H9 (cell line): ENCODE data around the gene NEK8. TPM values are rescaled to one million over a fixed set of nuclear protein-coding genes. Genes with fewer than 3 reads are reported as not detected.

Experiments used
- DNase-seq: peaks from one replicate; pipeline ENCODE4 v3.0.0-alpha.2; 2017
- H2AFZ ChIP-seq: one replicate; pipeline ENCODE4 v1.6.1; 2013; ENCODE audit warnings: mild to moderate bottlenecking, low read length, control low read depth, moderate library complexity
- H2AK5ac ChIP-seq: 2 replicates; pipeline ENCODE4 v1.6.1; 2013; ENCODE audit warnings: low read length, control low read depth, mixed read lengths; ENCODE audit not compliant: insufficient read length
- H2BK120ac ChIP-seq: one replicate; pipeline ENCODE4 v1.6.1; 2013; ENCODE audit warnings: low read depth, mild to moderate bottlenecking, low read length, control low read depth, inconsistent platforms; ENCODE audit not compliant: poor library complexity, severe bottlenecking
- H2BK12ac ChIP-seq: 2 replicates; pipeline ENCODE4 v1.6.1; 2013; ENCODE audit warnings: low read length, control low read depth, mixed read lengths, low read depth; ENCODE audit not compliant: insufficient read length
- H2BK15ac ChIP-seq: 2 replicates; pipeline ENCODE4 v1.6.1; 2013; ENCODE audit warnings: low read depth, low read length, control low read depth
- H2BK20ac ChIP-seq: one replicate; pipeline ENCODE4 v1.6.1; 2013; ENCODE audit warnings: low read depth, mild to moderate bottlenecking, low read length, control low read depth, inconsistent platforms; ENCODE audit not compliant: poor library complexity, severe bottlenecking
- H2BK5ac ChIP-seq: 2 replicates; pipeline ENCODE4 v1.6.1; 2013; ENCODE audit warnings: low read length, control low read depth, mixed read lengths; ENCODE audit not compliant: insufficient read length
- H3K14ac ChIP-seq: 2 replicates; pipeline ENCODE4 v1.6.1; 2013; ENCODE audit warnings: low read length, control low read depth; ENCODE audit not compliant: insufficient read depth
- H3K18ac ChIP-seq: 2 replicates; pipeline ENCODE4 v1.6.1; 2013; ENCODE audit warnings: low read depth, mild to moderate bottlenecking, mixed read lengths, low read length, control low read depth; ENCODE audit not compliant: insufficient read length
- H3K23ac ChIP-seq: 2 replicates; pipeline ENCODE4 v1.6.1; 2013; ENCODE audit warnings: low read length, control low read depth, mixed read lengths, low read depth; ENCODE audit not compliant: insufficient read length
- H3K23me2 ChIP-seq: 2 replicates; pipeline ENCODE4 v1.6.1; 2013; ENCODE audit warnings: low read depth, mild to moderate bottlenecking, mixed read lengths, low read length, control low read depth; ENCODE audit not compliant: insufficient read length, poor library complexity, severe bottlenecking
- H3K27ac ChIP-seq: 2 replicates; pipeline ENCODE4 v1.5.1; 2013; ENCODE audit warnings: low read length, control low read depth, mixed read lengths, low read depth; ENCODE audit not compliant: insufficient read length
- H3K27me3 ChIP-seq: 2 replicates; pipeline ENCODE4 v1.6.1; 2013; ENCODE audit warnings: low read length, control low read depth, inconsistent platforms; ENCODE audit not compliant: insufficient read depth
- H3K4ac ChIP-seq: 2 replicates; pipeline ENCODE4 v1.6.1; 2013; ENCODE audit warnings: low read depth, mild to moderate bottlenecking, control low read depth, inconsistent platforms, low read length, moderate library complexity
- H3K4me1 ChIP-seq: 2 replicates; pipeline ENCODE4 v1.6.1; 2013; ENCODE audit warnings: low read length, control low read depth, inconsistent platforms; ENCODE audit not compliant: insufficient read depth
- H3K4me2 ChIP-seq: 2 replicates; pipeline ENCODE4 v1.6.1; 2013; ENCODE audit warnings: low read length, control low read depth, mixed read lengths; ENCODE audit not compliant: insufficient read length, insufficient read depth
- H3K56ac ChIP-seq: 2 replicates; pipeline ENCODE4 v1.6.1; 2013; ENCODE audit warnings: low read depth, mild to moderate bottlenecking, mixed read lengths, low read length, control low read depth; ENCODE audit not compliant: insufficient read length
- H3K79me1 ChIP-seq: 2 replicates; pipeline ENCODE4 v1.6.1; 2013; ENCODE audit warnings: low read depth, mild to moderate bottlenecking, moderate library complexity, low read length, control low read depth, inconsistent platforms; ENCODE audit not compliant: insufficient read depth, poor library complexity, severe bottlenecking
- H3K79me2 ChIP-seq: 2 replicates; pipeline ENCODE4 v1.6.1; 2013; ENCODE audit warnings: low read length, control low read depth, inconsistent platforms; ENCODE audit not compliant: insufficient read depth
- H3K9ac ChIP-seq: 2 replicates; pipeline ENCODE4 v1.6.1; 2013; ENCODE audit warnings: low read length, control low read depth, mixed read lengths; ENCODE audit not compliant: insufficient read length; ENCODE audit errors: extremely low read depth
- H3K9me3 ChIP-seq: one replicate; pipeline ENCODE4 v1.6.1; 2013; ENCODE audit warnings: low read depth, low read length, inconsistent platforms; ENCODE audit not compliant: control insufficient read depth
- H3T11ph ChIP-seq: one replicate; pipeline ENCODE4 v1.6.1; 2013; ENCODE audit warnings: mild to moderate bottlenecking, low read length, control low read depth, inconsistent platforms
- H4K20me1 ChIP-seq: one replicate; pipeline ENCODE4 v1.6.1; 2013; ENCODE audit not compliant: control insufficient read depth, insufficient read length, insufficient read depth
- H4K5ac ChIP-seq: 2 replicates; pipeline ENCODE4 v1.6.1; 2013; ENCODE audit warnings: low read depth, mild to moderate bottlenecking, mixed read lengths, low read length, control low read depth; ENCODE audit not compliant: insufficient read length
- H4K8ac ChIP-seq: replicated peaks from 2 replicates; pipeline ENCODE4 v1.6.1; 2013; ENCODE audit warnings: low read length, control low read depth, mixed read lengths, low read depth; ENCODE audit not compliant: insufficient read length
- H4K91ac ChIP-seq: 2 replicates; pipeline ENCODE4 v1.6.1; 2013; ENCODE audit warnings: low read depth, mild to moderate bottlenecking, moderate library complexity, mixed read lengths, low read length, control low read depth; ENCODE audit not compliant: insufficient read length
- H3K27ac Mint-ChIP-seq, 3 experiments: 2 replicates in 2 of 3; 3 replicates in 1 of 3; pipeline ENCODE4 v1.8.0; 2020 to 2021; ENCODE audit warnings: mixed read lengths in 3 of 3, mild to moderate bottlenecking in 1 of 3, moderate library complexity in 1 of 3
- H3K27me3 Mint-ChIP-seq: 2 replicates; pipeline ENCODE4 v1.8.0; 2021; ENCODE audit warnings: low read depth, mild to moderate bottlenecking, moderate library complexity, mixed read lengths
- H3K36me3 Mint-ChIP-seq, 3 experiments: 2 replicates in 2 of 3; 3 replicates in 1 of 3; pipeline ENCODE4 v1.8.0; 2020 to 2021; ENCODE audit warnings: low read depth in 3 of 3, mixed read lengths in 3 of 3; ENCODE audit not compliant: insufficient read depth in 1 of 3
- H3K4me1 Mint-ChIP-seq, 2 experiments: 2 replicates each; pipeline ENCODE4 v1.8.0; 2020; ENCODE audit warnings: mixed read lengths in 2 of 2
- H3K4me3 Mint-ChIP-seq, 2 experiments: 2 replicates in 1 of 2; 3 replicates in 1 of 2; pipeline ENCODE4 v1.8.0; 2020 to 2021; ENCODE audit warnings: mild to moderate bottlenecking in 2 of 2, mixed read lengths in 2 of 2, moderate library complexity in 1 of 2
- H3K9me3 Mint-ChIP-seq, 2 experiments: 2 replicates in 1 of 2; 3 replicates in 1 of 2; pipeline ENCODE4 v1.8.0; 2020; ENCODE audit warnings: mild to moderate bottlenecking in 2 of 2, mixed read lengths in 2 of 2, moderate library complexity in 1 of 2
- CTCF ChIP-seq: fragments of 200-600 bp; sonication (generic); conservative IDR thresholded peaks from 3 replicates; pipeline ENCODE4 v1.8.0; 2021; ENCODE audit warnings: antibody characterized with exemption, mild to moderate bottlenecking
- WGBS: extraction: QIAGEN DNeasy Blood & Tissue Kit; methylation state at CpG from one replicate; pipeline ENCODE4 v1.1.7; 2013; ENCODE audit warnings: missing lambda C conversion rate, low lambda C conversion rate, mixed read lengths; ENCODE audit not compliant: insufficient read length; ENCODE audit errors: extremely low coverage; 5-methylcytosine and 5-hydroxymethylcytosine counted together
- total RNA-seq: library from RNA; stranded (reverse); gene quantifications from 2 replicates; pipeline ENCODE4 v1.2.1, GENCODE V29; 2021

NEK8 gene
- total RNA-seq, 1 experiment from 2014 or later, result 18.8 TPM

- no peak overlapping the region for H2BK120ac ChIP-seq
- no peak overlapping the region for H3K27ac ChIP-seq
- no peak overlapping the region for H2BK5ac ChIP-seq
- no peak overlapping the region for H4K8ac ChIP-seq
- H2AFZ ChIP-seq, result no peak overlapping the region
- H3K23me2 ChIP-seq, result peaks cover 2% of the 10 kb centered on the region
- H3K79me2 ChIP-seq, result no peaks in the 10 kb centered on the region
- no peak overlapping the region for H3T11ph ChIP-seq
- Mint-ChIP-seq H3K27me3 (no peaks in the 10 kb centered on the region), H3K27ac (no peak overlapping the region), H3K36me3 (peaks cover 20 to 52% (median 28%) of the 10 kb centered on the region in 3 experiments; a peak in 6 of 7 replicates), H3K4me3 (no peak overlapping the region), H3K9me3 (no peaks in the 10 kb centered on the region), H3K4me1 (peaks cover 1% of the 10 kb centered on the region in 2 experiments; a peak in 2 of 4 replicates)
- no peaks in the 10 kb centered on the region for H3K79me1 ChIP-seq
- H2BK20ac ChIP-seq, result no peak overlapping the region
- H3K4ac ChIP-seq, result no peak overlapping the region
- no peak overlapping the region for H3K14ac ChIP-seq
- WGBS, result no CpG with 5 or more reads among the region's 22 CpGs
- no peak overlapping the region for H3K23ac ChIP-seq
- no peak overlapping the region for H2AK5ac ChIP-seq
- H4K5ac ChIP-seq, result no peak overlapping the region
- H2BK12ac ChIP-seq, result no peak overlapping the region
- H2BK15ac ChIP-seq, result no peak overlapping the region
- H3K56ac ChIP-seq, result no peak overlapping the region
- no peak for TF ChIP-seq CTCF
- no peaks in the 10 kb centered on the region for H4K20me1 ChIP-seq
- no peak overlapping the region for H3K4me2 ChIP-seq
- no peaks in the 10 kb centered on the region for H3K4me1 ChIP-seq
- no peak overlapping the region for H3K9ac ChIP-seq
- no peak for DNase-seq
- H4K91ac ChIP-seq, result no peak overlapping the region
- no peaks in the 10 kb centered on the region for H3K27me3 ChIP-seq
- no peak overlapping the region for H3K18ac ChIP-seq
- H3K9me3 ChIP-seq, result no peaks in the 10 kb centered on the region
Observed at GRCh38 chr17:28737770-28738679, 9.4 kb downstream of the NEK8 start.
